Mesothelial cell of epicardium (in vitro differentiated cells): ENCODE data around the gene MID1. TPM values are rescaled to one million over a fixed set of nuclear protein-coding genes. Genes with fewer than 3 reads are reported as not detected.
A peak's percentile ranks its signal among the peaks of the same experiment; 100 is the strongest.

ENCODE experiments used
- DNase-seq, 2 experiments: peaks; one replicate each; pipeline ENCODE4 v3.0.0; 2021; ENCODE audit warnings: low spot score in 2 of 2; ENCODE audit not compliant: unreplicated experiment in 2 of 2
- H3K27ac Mint-ChIP-seq: 2 replicates; pipeline ENCODE4 v1.8.0; 2021; ENCODE audit warnings: mixed read lengths
- H3K27me3 Mint-ChIP-seq: 2 replicates; pipeline ENCODE4 v1.8.0; 2021; ENCODE audit warnings: low read depth, mixed read lengths
- H3K36me3 Mint-ChIP-seq: 2 replicates; pipeline ENCODE4 v1.8.0; 2021; ENCODE audit warnings: mixed read lengths
- H3K4me1 Mint-ChIP-seq: 2 replicates; pipeline ENCODE4 v1.8.0; 2021; ENCODE audit warnings: mixed read lengths
- H3K4me3 Mint-ChIP-seq: 2 replicates; pipeline ENCODE4 v1.8.0; 2021; ENCODE audit warnings: mild to moderate bottlenecking, moderate library complexity, mixed read lengths
- H3K9me3 Mint-ChIP-seq: 2 replicates; pipeline ENCODE4 v1.8.0; 2021; ENCODE audit warnings: mixed read lengths
- CTCF ChIP-seq: fragments of 200-600 bp; sonication (generic); IDR thresholded peaks from one replicate; pipeline ENCODE4 v1.5.0; 2021; ENCODE audit warnings: antibody characterized with exemption; ENCODE audit not compliant: unreplicated experiment
- total RNA-seq: library from RNA; stranded (reverse); gene quantifications from 3 replicates; pipeline ENCODE4 v1.2.1, GENCODE V29; 2021

Gene MID1
- total RNA-seq, 1 donor from 2014 or later: 48.3 TPM

DNA sequence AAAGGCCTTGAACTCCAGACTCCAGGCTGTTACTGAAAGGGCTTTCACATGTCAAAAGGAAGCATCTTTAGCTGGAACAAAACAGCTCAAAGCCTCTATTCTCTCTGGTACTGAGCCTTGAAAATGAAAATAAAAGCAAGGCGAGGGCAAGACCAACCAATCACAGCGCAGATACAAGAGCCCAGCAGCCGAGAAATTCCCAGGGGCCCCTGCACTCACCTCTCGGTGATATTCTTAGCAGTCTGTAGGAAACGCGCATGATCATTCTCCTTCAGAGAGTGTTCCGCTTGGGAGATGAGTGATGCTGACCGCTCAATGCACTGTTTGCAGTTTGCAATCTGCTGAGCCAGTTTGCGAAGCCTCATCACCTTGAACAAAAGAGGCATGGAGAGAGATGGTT lies 138.1 kb downstream of the MID1 start:
- no peak for DNase-seq
- Mint-ChIP-seq H3K4me1 (peaks cover 28% of the 10 kb centered on the region), H3K27ac (no peak overlapping the region), H3K27me3 (no peaks in the 10 kb centered on the region), H3K36me3 (peaks cover 27% of the 10 kb centered on the region), H3K4me3 (no peak overlapping the region), H3K9me3 (peaks cover 30% of the 10 kb centered on the region)
- TF ChIP-seq CTCF: no peak

DNA sequence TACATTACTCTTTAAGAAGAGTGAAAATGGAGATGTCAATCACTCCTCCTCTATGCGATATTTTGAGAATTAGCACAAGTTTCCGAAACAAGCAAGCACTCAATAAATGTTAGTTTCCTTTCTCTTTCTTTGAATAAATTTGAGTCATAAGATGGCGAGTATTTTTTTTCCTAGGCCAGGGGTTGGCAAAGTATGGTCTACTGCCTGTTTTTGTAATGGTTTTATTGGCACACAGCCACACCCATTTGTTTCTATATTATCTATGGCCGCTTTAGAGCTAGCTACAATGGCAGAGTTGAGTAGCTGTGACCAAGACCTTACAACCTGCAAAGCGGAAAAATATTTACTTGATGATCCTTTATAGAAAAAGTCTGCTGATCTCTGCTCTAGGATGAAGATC lies 139.5 kb downstream of the MID1 start:
- no peak for DNase-seq
- peaks cover 27% of the 10 kb centered on the region for H3K36me3 Mint-ChIP-seq
- no peak for TF ChIP-seq CTCF

GRCh38 chrX:10479508-10479907 lies 140.9 kb downstream of the MID1 start:
- Mint-ChIP-seq H3K27ac (no peak overlapping the region), H3K9me3 (peaks cover 29% of the 10 kb centered on the region), H3K27me3 (no peaks in the 10 kb centered on the region), H3K36me3 (peaks cover 27% of the 10 kb centered on the region), H3K4me1 (peaks cover 26% of the 10 kb centered on the region), H3K4me3 (no peak overlapping the region)
- no peak for DNase-seq
- no peak for TF ChIP-seq CTCF

More for the DNA sequence above, 139.5 kb downstream of the MID1 start:
- no peak overlapping the region for H3K27ac Mint-ChIP-seq
- H3K4me1 Mint-ChIP-seq: peaks cover 25% of the 10 kb centered on the region
- H3K4me3 Mint-ChIP-seq: no peak overlapping the region
- peaks cover 30% of the 10 kb centered on the region for H3K9me3 Mint-ChIP-seq
- H3K27me3 Mint-ChIP-seq: no peaks in the 10 kb centered on the region

GRCh38 chrX:10477525-10477924 lies 142.9 kb downstream of the MID1 start:
- Mint-ChIP-seq H3K36me3 (peaks cover 29% of the 10 kb centered on the region), H3K4me3 (no peak overlapping the region), H3K4me1 (peaks cover 22% of the 10 kb centered on the region), H3K27me3 (no peaks in the 10 kb centered on the region), H3K9me3 (peaks cover 27% of the 10 kb centered on the region), H3K27ac (no peak overlapping the region)
- DNase-seq: no peak
- no peak for TF ChIP-seq CTCF

GRCh38 chrX:10474913-10475568 lies 145.3 kb downstream of the MID1 start:
- Mint-ChIP-seq H3K4me3 (no peak overlapping the region), H3K27ac (no peak overlapping the region), H3K4me1 (peaks cover 22% of the 10 kb centered on the region), H3K36me3 (peaks cover 23% of the 10 kb centered on the region), H3K9me3 (peaks cover 28% of the 10 kb centered on the region), H3K27me3 (no peaks in the 10 kb centered on the region)
- TF ChIP-seq CTCF: no peak
- no peak for DNase-seq

DNA sequence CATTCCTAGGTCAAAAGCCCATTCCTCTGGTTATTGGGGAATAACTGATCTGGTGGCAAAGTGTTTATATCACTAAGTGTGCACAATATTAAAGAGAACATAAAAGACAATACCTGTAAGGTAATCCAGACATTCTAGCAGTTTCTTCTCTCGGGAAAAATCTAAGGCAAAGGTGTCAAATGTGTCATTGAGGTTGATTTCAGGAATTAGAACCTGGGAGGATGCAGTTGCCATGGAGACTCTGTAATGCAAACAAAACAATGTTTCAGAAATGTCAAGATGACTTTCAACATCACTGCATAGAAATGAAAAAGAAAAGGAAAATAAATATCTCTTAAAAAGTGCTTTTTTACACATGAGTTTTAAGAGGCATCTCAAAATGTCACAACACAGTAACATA lies 145.9 kb downstream of the MID1 start:
- peaks cover 28% of the 10 kb centered on the region for H3K9me3 Mint-ChIP-seq
- TF ChIP-seq CTCF: no peak
- H3K4me1 Mint-ChIP-seq: peaks cover 24% of the 10 kb centered on the region
- peak overlapping the region; percentile 18 for H3K27ac Mint-ChIP-seq
- no peaks in the 10 kb centered on the region for H3K27me3 Mint-ChIP-seq
- no peak overlapping the region for H3K4me3 Mint-ChIP-seq
- peaks cover 27% of the 10 kb centered on the region for H3K36me3 Mint-ChIP-seq
- no peak for DNase-seq
